AG04450 (cell line): Measurements from ENCODE around the gene ZNF260. TPM values are rescaled to one million over a fixed set of nuclear protein-coding genes. Genes with fewer than 3 reads are reported as not detected.
A peak's percentile ranks its signal among the peaks of the same experiment; 100 is the strongest.

ENCODE experiments used
- CTCF ChIA-PET: fragments of 300-600, 350-600 bp; formaldehyde crosslinking; extraction: SDS; loops from one replicate; lab custom pipeline; 2022; ENCODE audit warnings: antibody characterized with exemption, inconsistent platforms; lab: Charles Lee
- POLR2A ChIA-PET: fragments of 350-600 bp; formaldehyde crosslinking; extraction: SDS; loops from one replicate; lab custom pipeline; 2021; ENCODE audit warnings: antibody characterized with exemption, inconsistent platforms; lab: Yijun Ruan, JAX
- DNase-seq: peaks from one replicate; pipeline ENCODE4 v3.0.0-alpha.2; 2011; ENCODE audit warnings: low read depth, low spot score
- H3K27ac ChIP-seq: one replicate; pipeline ENCODE4 v1.5.1; 2012; ENCODE audit warnings: low read depth, low read length, control low read depth
- H3K27me3 ChIP-seq: one replicate; pipeline ENCODE4 v1.6.0; 2012; ENCODE audit warnings: low read length; ENCODE audit not compliant: control insufficient read depth, insufficient read depth
- H3K4me3 ChIP-seq: 2 replicates; pipeline ENCODE4 v1.5.1; 2011; ENCODE audit warnings: mild to moderate bottlenecking, low read depth, low read length, control low read depth
- H3K9me3 ChIP-seq: 2 replicates; pipeline ENCODE4 v1.5.1; 2012; ENCODE audit warnings: low read length; ENCODE audit not compliant: control insufficient read depth, insufficient read depth
- CTCF ChIP-seq: IDR thresholded peaks from 2 replicates; pipeline ENCODE4 v1.5.1; 2011; ENCODE audit warnings: low read depth, low read length, control low read depth, inconsistent platforms
- polyA minus RNA-seq: library from RNA; depleted of rRNA, polyadenylated mRNA; stranded (reverse); fragments of >200 nt; gene quantifications from 2 replicates; pipeline ENCODE4 v1.2.3, GENCODE V29; 2011; rRNA and poly(A)+ RNA removed
- polyA plus RNA-seq: library from polyadenylated mRNA; depleted of rRNA; stranded (reverse); fragments of >200 nt; gene quantifications from 2 replicates; pipeline ENCODE4 v1.2.3, GENCODE V29; 2011; rRNA removed

The ZNF260 gene
- polyA plus RNA-seq (10.5 and 14.7 TPM in 2 replicates), polyA minus RNA-seq (21.3 and 28.5 TPM in 2 replicates)

- Histone ChIP-seq H3K27me3 (no peaks in the 10 kb centered on the region), H3K27ac (peak within 1 kb of the TSS; percentile 87), H3K4me3 (peak within 1 kb of the TSS; percentile 93), H3K9me3 (peaks cover 48% of the 10 kb centered on the region)
- TF ChIP-seq CTCF = no peak
- DNase-seq = peak; percentile 93
- ChIA-PET POLR2A (interaction anchor here (0.5 to 1.7 kb wide), 8 partner anchors 16 to 138 kb away, joined by 3 to 17 read pairs (median 4); partner anchors contain the start of genes ZFP82, ZNF382, ZNF461 and ZNF529), CTCF (interaction anchor here (1.5 kb wide), 1 partner anchor 13 kb away, joined by 3 read pairs; no protein-coding TSS in a partner anchor)
Observed at GRCh38 chr19:36528194-36528920, at the start of gene ZNF260. Gene ZNF260 (minus strand): TSS chr19:36528271. CDS start chr19:36515238, 13,033 bp downstream.

- Histone ChIP-seq H3K9me3 (peaks cover 33% of the 10 kb centered on the region), H3K27me3 (no peaks in the 10 kb centered on the region), H3K27ac (no peak overlapping the region), H3K4me3 (no peak overlapping the region)
- ChIA-PET CTCF (no interaction called here), POLR2A (no interaction called here)
- no peak for TF ChIP-seq CTCF
- DNase-seq = no peak
Observed at GRCh38 chr19:36577271-36577996, 49.4 kb upstream of the ZNF260 start.

- DNase-seq = no peak
- Histone ChIP-seq H3K27ac (no peak overlapping the region), H3K9me3 (peaks cover 31% of the 10 kb centered on the region), H3K27me3 (no peaks in the 10 kb centered on the region), H3K4me3 (peak overlapping the region; percentile 99)
- POLR2A ChIA-PET = no interaction called here
- TF ChIP-seq CTCF = no peak
- CTCF ChIA-PET = no interaction called here
Observed at GRCh38 chr19:36574741-36575140, 46.7 kb upstream of the ZNF260 start.

- Histone ChIP-seq H3K9me3 (peaks cover 37% of the 10 kb centered on the region), H3K27ac (peak overlapping the region; percentile 39), H3K27me3 (no peaks in the 10 kb centered on the region), H3K4me3 (peak overlapping the region; percentile 99)
- DNase-seq = no peak
- no peak for TF ChIP-seq CTCF
- CTCF ChIA-PET = no interaction called here
- POLR2A ChIA-PET = interaction anchor here (1.3 to 2.6 kb wide), 3 partner anchors 31 to 199 kb away, joined by 3 to 9 read pairs (median 8); partner anchors contain the start of genes ZNF260, ZNF382 and ZNF850
Observed at GRCh38 chr19:36573895-36574720, 46.0 kb upstream of the ZNF260 start.
